H1 (cell line): Measurements from ENCODE around the gene DOHH. TPM values are rescaled to one million over a fixed set of nuclear protein-coding genes. Genes with fewer than 3 reads are reported as not detected.

ENCODE experiments used
- CTCF ChIA-PET: fragments of 300-600 bp; sonication (Branson Sonifier 250); formaldehyde crosslinking; loops from one replicate; lab custom pipeline; 2021; ENCODE audit not compliant: partially characterized antibody; lab: Charles Lee
- POLR2A ChIA-PET: fragments of 300-600 bp; sonication (Branson Sonifier 250); formaldehyde crosslinking; loops from one replicate; lab custom pipeline; 2021; ENCODE audit warnings: inconsistent platforms; ENCODE audit not compliant: partially characterized antibody; lab: Charles Lee
- DNase-seq, 2 experiments: peaks; one replicate each; pipeline versions ENCODE4 v3.0.0 to v3.0.0-alpha.2; 2010 to 2022; ENCODE audit warnings: low spot score in 2 of 2, low read depth in 1 of 2, mixed read lengths in 1 of 2
- FAIRE-seq: peaks from 2 replicates; lab custom pipeline; 2011; peaks lifted over from hg19 to GRCh38; lab: Jason Lieb, UNC
- H2AFZ ChIP-seq: 2 replicates; pipeline ENCODE4 v1.8.1; 2012; ENCODE audit warnings: low read length, inconsistent platforms
- H2AK5ac ChIP-seq: 2 replicates; pipeline ENCODE4 v1.6.1; 2013; ENCODE audit warnings: low read depth, low read length
- H2BK120ac ChIP-seq: replicated peaks from 2 replicates; pipeline ENCODE3; 2013; ENCODE audit warnings: low read depth, low read length, inconsistent platforms
- H2BK12ac ChIP-seq: 2 replicates; pipeline ENCODE4 v1.6.1; 2013; ENCODE audit warnings: low read depth, low read length
- H2BK15ac ChIP-seq: 2 replicates; pipeline ENCODE4 v1.6.1; 2013; ENCODE audit warnings: low read length
- H2BK20ac ChIP-seq: 2 replicates; pipeline ENCODE4 v1.6.1; 2013; ENCODE audit warnings: low read length
- H2BK5ac ChIP-seq: 2 replicates; pipeline ENCODE4 v1.6.1; 2013; ENCODE audit warnings: low read depth, low read length
- H3K14ac ChIP-seq: 2 replicates; pipeline ENCODE4 v1.6.1; 2013; ENCODE audit warnings: inconsistent platforms; ENCODE audit not compliant: insufficient read length
- H3K18ac ChIP-seq: 2 replicates; pipeline ENCODE4 v1.6.1; 2013; ENCODE audit warnings: low read length; ENCODE audit errors: extremely low read depth
- H3K23ac ChIP-seq: 2 replicates; pipeline ENCODE4 v1.6.1; 2013; ENCODE audit warnings: inconsistent platforms; ENCODE audit not compliant: insufficient read length
- H3K23me2 ChIP-seq: 2 replicates; pipeline ENCODE4 v1.6.1; 2013; ENCODE audit warnings: low read depth, low read length
- H3K27ac ChIP-seq: 2 replicates; pipeline ENCODE4 v1.6.1; 2011; ENCODE audit warnings: low read depth, low read length, inconsistent platforms
- H3K27me3 ChIP-seq, 4 experiments: replicated peaks in 1 of 4; 1 replicate in 1 of 4; 2 replicates in 3 of 4; pipeline versions ENCODE4 v1.6.1 to v1.8.1; 2011 to 2013; ENCODE audit warnings: low read length in 3 of 4, mild to moderate bottlenecking in 3 of 4, inconsistent platforms in 2 of 4, mixed read lengths in 2 of 4, moderate library complexity in 1 of 4; ENCODE audit not compliant: control insufficient read depth in 3 of 4, insufficient read depth in 3 of 4; ENCODE audit errors: extremely low read depth in 1 of 4
- H3K36me3 ChIP-seq, 4 experiments: 2 replicates each; pipeline versions ENCODE4 v1.6.1 to v1.8.1; 2011 to 2013; ENCODE audit warnings: mild to moderate bottlenecking in 4 of 4, low read length in 3 of 4, moderate library complexity in 2 of 4, control low read depth in 1 of 4, inconsistent platforms in 1 of 4; ENCODE audit not compliant: insufficient read depth in 4 of 4, control insufficient read depth in 2 of 4
- H3K4ac ChIP-seq: replicated peaks from 2 replicates; pipeline ENCODE3; 2013; ENCODE audit warnings: low read length, low read depth, mixed read lengths, inconsistent platforms; ENCODE audit not compliant: insufficient read length
- H3K4me1 ChIP-seq, 4 experiments: replicated peaks in 1 of 4; 1 replicate in 1 of 4; 2 replicates in 3 of 4; pipeline versions ENCODE4 v1.6.1 to v1.8.1; 2011 to 2013; ENCODE audit warnings: low read length in 3 of 4, inconsistent platforms in 2 of 4, mixed read lengths in 1 of 4; ENCODE audit not compliant: insufficient read depth in 4 of 4, control insufficient read depth in 3 of 4
- H3K4me2 ChIP-seq, 2 experiments: 2 replicates each; pipeline versions ENCODE4 v1.6.1 to v1.8.1; 2011 to 2013; ENCODE audit warnings: low read depth in 2 of 2, low read length in 2 of 2, control low read depth in 1 of 2, inconsistent platforms in 1 of 2, mild to moderate bottlenecking in 1 of 2; ENCODE audit not compliant: insufficient read depth in 1 of 2
- H3K4me3 ChIP-seq, 4 experiments: fragments of 200-600, 300-600 bp in 1 of 4; sonication (generic), shearing (Covaris generic), sonication (Bioruptor Twin) in 1 of 4; 2 replicates each; pipeline versions ENCODE4 v1.5.1 to v1.8.1; 2011 to 2016; ENCODE audit warnings: low read length in 4 of 4, low read depth in 3 of 4, control low read depth in 2 of 4, inconsistent platforms in 2 of 4, mild to moderate bottlenecking in 2 of 4, mixed read lengths in 1 of 4, moderate library complexity in 1 of 4; ENCODE audit not compliant: insufficient read depth in 2 of 4; ENCODE audit errors: extremely low read depth in 1 of 4
- H3K56ac ChIP-seq: replicated peaks from 2 replicates; pipeline ENCODE3; 2013; ENCODE audit warnings: low read depth, mild to moderate bottlenecking, mixed read lengths, low read length, inconsistent platforms; ENCODE audit not compliant: insufficient read length
- H3K79me1 ChIP-seq: 2 replicates; pipeline ENCODE4 v1.6.1; 2013; ENCODE audit warnings: low read depth, low read length, control low read depth
- H3K79me2 ChIP-seq, 2 experiments: 2 replicates each; pipeline versions ENCODE4 v1.6.1 to v1.8.1; 2012 to 2013; ENCODE audit warnings: low read length in 2 of 2, mild to moderate bottlenecking in 2 of 2, inconsistent platforms in 1 of 2; ENCODE audit not compliant: insufficient read depth in 2 of 2, control insufficient read depth in 1 of 2
- H3K9ac ChIP-seq, 4 experiments: replicated peaks in 1 of 4; 1 replicate in 1 of 4; 2 replicates in 3 of 4; pipeline versions ENCODE4 v1.6.1 to v1.8.1; 2011 to 2013; ENCODE audit warnings: low read depth in 3 of 4, low read length in 3 of 4, control low read depth in 2 of 4, mild to moderate bottlenecking in 2 of 4, moderate library complexity in 2 of 4, inconsistent platforms in 1 of 4; ENCODE audit errors: extremely low read depth in 1 of 4
- H3K9me3 ChIP-seq, 2 experiments: 2 replicates each; pipeline versions ENCODE4 v1.6.1 to v1.8.1; 2012 to 2013; ENCODE audit warnings: mild to moderate bottlenecking in 2 of 2, moderate library complexity in 2 of 2, control low read depth in 1 of 2, inconsistent platforms in 1 of 2, low read depth in 1 of 2, low read length in 1 of 2, mixed read lengths in 1 of 2; ENCODE audit not compliant: insufficient read depth in 2 of 2
- H4K20me1 ChIP-seq, 2 experiments: replicated peaks in 1 of 2; 2 replicates each; pipeline versions ENCODE3 to v1.8.1; 2011 to 2013; ENCODE audit warnings: inconsistent platforms in 2 of 2, low read length in 2 of 2, mild to moderate bottlenecking in 1 of 2; ENCODE audit not compliant: insufficient read depth in 2 of 2, control insufficient read depth in 1 of 2
- H4K5ac ChIP-seq: 2 replicates; pipeline ENCODE4 v1.6.1; 2013; ENCODE audit warnings: low read length, low read depth, mixed read lengths, inconsistent platforms; ENCODE audit not compliant: insufficient read length
- H4K8ac ChIP-seq: 2 replicates; pipeline ENCODE4 v1.8.0; 2013; ENCODE audit warnings: mild to moderate bottlenecking, moderate library complexity, low read length, inconsistent platforms; ENCODE audit not compliant: insufficient read depth; ENCODE audit errors: extremely low read depth
- H4K91ac ChIP-seq: replicated peaks from 2 replicates; pipeline ENCODE3; 2013; ENCODE audit warnings: low read length, mixed read lengths, inconsistent platforms; ENCODE audit not compliant: insufficient read length
- KDM4A ChIP-seq: IDR thresholded peaks from one replicate; pipeline ENCODE4 v1.7.1; 2012; ENCODE audit warnings: low read depth, mild to moderate bottlenecking, moderate library complexity, low read length, inconsistent platforms; ENCODE audit not compliant: severe bottlenecking
- WGBS, 2 experiments: shearing (Covaris generic) in 1 of 2; methylation state at CpG; one replicate each; pipeline versions ENCODE4 v1.1.6 to v1.1.7; 2013 to 2015; ENCODE audit warnings: low lambda C conversion rate in 2 of 2, mixed read lengths in 2 of 2, inconsistent platforms in 1 of 2, low coverage in 1 of 2, missing lambda C conversion rate in 1 of 2; ENCODE audit not compliant: insufficient replicate concordance in 2 of 2, insufficient coverage in 1 of 2, insufficient read length in 1 of 2; ENCODE audit errors: extremely low coverage in 1 of 2, missing lambda C conversion rate in 1 of 2; 5-methylcytosine and 5-hydroxymethylcytosine counted together
- polyA plus RNA-seq, 7 experiments: library from polyadenylated mRNA; depleted of rRNA in 3 of 7; stranded (reverse) in 5 of 7; unstranded in 2 of 7; fragments of >200 nt in 5 of 7; fragments of 200-250 nt in 2 of 7; gene quantifications; 1 replicate in 5 of 7; 2 replicates in 1 of 7; 4 replicates in 1 of 7; pipeline versions ENCODE4 v1.2.1 to v1.2.3, GENCODE V29; 2011 to 2013; ENCODE audit warnings: missing spikeins in 2 of 7, mixed read lengths in 2 of 7
- total RNA-seq: library from RNA; stranded (reverse); fragmentation: NEBNext Ultra II Directional; extraction: Animal tissue kit (Norgen Biotek cat#: 25700); gene quantifications from 2 replicates; pipeline ENCODE4 v1.2.1, GENCODE V29; 2021

Gene DOHH
- total and polyA plus RNA-seq, 2 of the 8 experiments (the other 6 are each of a cell fraction or from before 2014, with no cell fraction given): 7.3 to 17.7 TPM

DNA sequence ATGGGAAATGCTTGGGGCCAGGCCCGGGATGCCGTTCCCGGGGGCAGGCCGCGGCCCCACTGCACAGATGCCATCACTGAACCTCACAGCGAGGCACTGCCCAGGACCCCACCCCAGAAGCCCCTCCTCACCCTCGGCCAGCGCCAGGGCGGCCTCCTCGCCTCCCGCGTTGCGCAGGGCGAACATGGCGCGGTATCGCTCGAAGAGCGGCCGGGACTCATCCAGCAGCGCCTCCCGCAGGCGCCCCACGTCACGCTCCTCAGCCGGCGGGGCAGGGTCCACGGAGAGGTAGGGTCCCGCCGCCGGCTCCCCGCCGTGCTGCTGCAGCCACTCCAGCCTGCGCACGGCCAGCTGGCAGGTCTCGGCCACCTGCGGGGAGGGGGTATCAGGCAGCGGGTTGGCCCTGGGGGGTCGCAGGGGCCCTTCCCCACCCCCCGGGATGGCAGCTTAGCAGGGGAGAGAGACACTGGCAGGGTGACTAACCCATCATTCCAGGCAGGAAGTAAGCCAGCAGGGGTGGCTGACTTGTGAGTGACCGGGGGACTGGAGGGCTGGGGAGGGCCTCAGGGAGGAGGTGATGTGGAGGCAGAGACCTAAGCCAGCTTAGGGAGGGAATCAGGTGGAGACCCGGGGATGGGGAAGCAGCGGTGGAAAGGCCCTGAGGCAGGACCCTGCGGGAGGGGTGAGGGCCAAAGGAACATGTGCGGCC is 8.2 kb downstream of the DOHH start:
- Histone ChIP-seq H3K4ac (no peak overlapping the region), H4K91ac (no peak overlapping the region), H3K14ac (no peak overlapping the region), H3K4me2 (no peak overlapping the region), H3K27me3 (no peaks in the 10 kb centered on the region), H3K4me3 (no peak overlapping the region), H3K4me1 (no peaks in the 10 kb centered on the region), H2BK20ac (no peak overlapping the region), H3K9me3 (no peaks in the 10 kb centered on the region), H3K27ac (no peak overlapping the region), H4K5ac (no peak overlapping the region), H3K23ac (no peak overlapping the region), H3K18ac (no peak overlapping the region), H3K79me2 (peaks cover 0 to 3% of the 10 kb centered on the region in 2 experiments; a peak in 1 of 4 replicates), H2AFZ (no peak overlapping the region), H3K23me2 (no peaks in the 10 kb centered on the region; the same call in 1 of the 2 replicates), H2BK12ac (no peak overlapping the region), H3K79me1 (no peaks in the 10 kb centered on the region; the same call in none of the 2 replicates), H4K20me1 (peaks cover 1 to 8% of the 10 kb centered on the region in 2 experiments), H2AK5ac (no peak overlapping the region), H3K36me3 (peaks cover 4 to 30% (median 16%) of the 10 kb centered on the region in 4 experiments; a peak in 7 of 8 replicates), H2BK15ac (no peak overlapping the region), H3K56ac (no peak overlapping the region), H2BK120ac (no peak overlapping the region), H3K9ac (no peak overlapping the region), H2BK5ac (no peak overlapping the region), H4K8ac (no peak overlapping the region)
- 94% methylated on average over 15 of the region's 45 CpGs; no CpG with 5 or more reads in 1 of the 2 experiments for WGBS, 2 experiments
- ChIA-PET CTCF (interaction anchor here (1.1 to 1.9 kb wide), 3 partner anchors 11 to 21 kb away, joined by 3 to 9 read pairs (median 4); partner anchors contain the start of gene SMIM24), POLR2A (interaction anchor here (1.2 to 7.9 kb wide), 3 partner anchors 9 to 68 kb away, joined by 3 to 58 read pairs (median 5); partner anchors contain the start of gene DOHH)
- no peak for FAIRE-seq
- TF ChIP-seq KDM4A: no peak
- DNase-seq: no peak
